CD8-positive, alpha-beta memory T cell (primary cell): ENCODE results near the gene ZNF300. TPM values are rescaled to one million over a fixed set of nuclear protein-coding genes. Genes with fewer than 3 reads are reported as not detected.
"Not testable (repeated sequence)": the region's sequence is repeated elsewhere in the genome, so short reads cannot be mapped to it uniquely, and the experiment has no call there.

Source experiments
- CTCF ChIA-PET: fragments of 350-600 bp; sonication (Branson Sonifier 250); formaldehyde crosslinking; loops from one replicate; lab custom pipeline; 2021; ENCODE audit warnings: antibody characterized with exemption; lab: Charles Lee
- POLR2A ChIA-PET: fragments of 350-600 bp; sonication (Branson Sonifier 250); formaldehyde crosslinking; loops from one replicate; lab custom pipeline; 2021; ENCODE audit warnings: antibody characterized with exemption; lab: Charles Lee
- DNase-seq, 5 donors: peaks; one replicate each; pipeline versions ENCODE4 v3.0.0 to v3.0.0-alpha.2; 2020 to 2022; ENCODE audit warnings: mixed read lengths in 1 of 5
- H3K27ac ChIP-seq: one replicate; pipeline ENCODE4 v1.7.0; 2013; ENCODE audit warnings: low read depth, mild to moderate bottlenecking, low read length, moderate library complexity
- H3K27me3 ChIP-seq: 2 replicates; pipeline ENCODE4 v1.7.0; 2013; ENCODE audit warnings: low read length, mild to moderate bottlenecking; ENCODE audit not compliant: insufficient read depth, poor library complexity, severe bottlenecking
- H3K36me3 ChIP-seq: 2 replicates; pipeline ENCODE4 v1.7.0; 2013; ENCODE audit warnings: mild to moderate bottlenecking, low read length, moderate library complexity; ENCODE audit not compliant: insufficient read depth
- H3K4me1 ChIP-seq: 2 replicates; pipeline ENCODE4 v1.7.0; 2013; ENCODE audit warnings: mild to moderate bottlenecking, low read length, moderate library complexity; ENCODE audit not compliant: insufficient read depth
- H3K4me3 ChIP-seq: 2 replicates; pipeline ENCODE4 v1.7.0; 2013; ENCODE audit warnings: mild to moderate bottlenecking, low read length
- H3K9me3 ChIP-seq: 2 replicates; pipeline ENCODE4 v1.7.0; 2013; ENCODE audit warnings: mild to moderate bottlenecking, low read length
- H3K27ac Mint-ChIP-seq, 8 donors: one replicate each; pipeline ENCODE4 v1.8.0; 2020 to 2021; ENCODE audit warnings: mixed read lengths in 8 of 8, mild to moderate bottlenecking in 6 of 8, inconsistent platforms in 3 of 8, moderate library complexity in 3 of 8
- H3K27me3 Mint-ChIP-seq, 2 donors: one replicate each; pipeline ENCODE4 v1.8.0; 2020 to 2021; ENCODE audit warnings: mixed read lengths in 2 of 2, mild to moderate bottlenecking in 1 of 2, moderate library complexity in 1 of 2
- H3K36me3 Mint-ChIP-seq, 3 donors: one replicate each; pipeline ENCODE4 v1.8.0; 2020 to 2021; ENCODE audit warnings: mixed read lengths in 3 of 3, inconsistent platforms in 1 of 3, mild to moderate bottlenecking in 1 of 3
- H3K4me1 Mint-ChIP-seq, 3 donors: one replicate each; pipeline ENCODE4 v1.8.0; 2020 to 2021; ENCODE audit warnings: mixed read lengths in 3 of 3, inconsistent platforms in 1 of 3, mild to moderate bottlenecking in 1 of 3
- H3K4me3 Mint-ChIP-seq, 7 donors: one replicate each; pipeline ENCODE4 v1.8.0; 2020 to 2021; ENCODE audit warnings: mixed read lengths in 7 of 7, mild to moderate bottlenecking in 6 of 7, moderate library complexity in 4 of 7, inconsistent platforms in 2 of 7
- H3K9me3 Mint-ChIP-seq, 5 donors: one replicate each; pipeline ENCODE4 v1.8.0; 2020 to 2022; ENCODE audit warnings: mixed read lengths in 5 of 5, mild to moderate bottlenecking in 3 of 5, moderate library complexity in 2 of 5, inconsistent platforms in 1 of 5
- polyA plus RNA-seq: library from polyadenylated mRNA; unstranded; fragments of 300-500 nt; fragmentation: Illumina TruSeq; gene quantifications from one replicate; pipeline ENCODE4 v1.2.3, GENCODE V29; 2021
- total RNA-seq, 2 experiments: library from RNA; stranded (reverse); gene quantifications; one replicate each; pipeline ENCODE4 v1.2.3, GENCODE V29; 2021

ZNF300 gene
- total and polyA plus RNA-seq, 3 experiments from 2014 or later, result 0.58 to 1.2 (median 0.72) TPM

DNA sequence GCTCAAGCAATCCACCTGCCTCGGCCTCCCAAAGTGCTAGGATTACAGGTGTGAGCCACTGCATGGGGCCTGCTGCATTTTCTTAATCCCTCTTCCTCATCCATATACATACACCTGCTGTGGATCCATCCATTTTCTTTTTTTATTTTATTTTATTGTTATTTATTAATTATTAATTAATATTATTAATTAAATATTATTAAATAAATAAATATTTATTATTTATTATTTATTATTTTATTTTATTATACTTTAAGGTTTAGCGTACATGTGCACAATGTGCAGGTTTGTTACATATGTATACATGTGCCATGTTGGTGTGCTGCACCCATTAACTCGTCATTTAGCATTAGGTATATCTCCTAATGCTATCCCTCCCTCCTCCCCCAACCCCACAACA, 48.1 kb downstream of the ZNF300 start:
- H3K4me1 Mint-ChIP-seq, H3K27ac Mint-ChIP-seq, H3K4me3 Mint-ChIP-seq, DNase-seq, H3K27me3 ChIP-seq, H3K36me3 ChIP-seq, CTCF ChIA-PET, H3K9me3 ChIP-seq, H3K4me1 ChIP-seq, H3K27me3 Mint-ChIP-seq, H3K27ac ChIP-seq, H3K4me3 ChIP-seq, POLR2A ChIA-PET: not testable (repeated sequence)
- Mint-ChIP-seq H3K36me3 (peaks cover 6 to 28% (median 6%) of the 10 kb centered on the region in 3 donors), H3K9me3 (peaks cover 2 to 20% (median 9%) of the 10 kb centered on the region in 5 donors)

DNA sequence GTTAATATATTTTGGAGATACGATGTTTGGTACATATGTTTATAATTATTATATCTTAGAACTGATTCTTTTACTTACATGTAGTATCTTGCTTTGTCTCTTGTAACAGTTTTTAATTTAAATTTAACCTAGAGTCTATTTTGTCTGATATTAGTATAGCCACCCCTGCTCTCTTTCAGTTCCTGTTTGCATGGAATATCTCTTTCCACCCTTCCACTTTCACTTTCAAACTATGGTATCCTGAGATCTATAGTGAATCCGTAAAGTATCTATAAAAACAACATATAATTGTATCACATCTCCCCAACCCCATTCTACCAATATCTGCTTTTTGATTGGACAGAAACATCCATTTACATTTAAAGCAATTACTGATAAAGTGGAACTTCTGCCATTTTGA, 51.2 kb downstream of the ZNF300 start:
- Histone ChIP-seq H3K4me3 (no peak overlapping the region), H3K27me3 (no peaks in the 10 kb centered on the region), H3K27ac (no peak overlapping the region), H3K36me3 (no peaks in the 10 kb centered on the region), H3K4me1 (no peaks in the 10 kb centered on the region), H3K9me3 (no peaks in the 10 kb centered on the region)
- H3K4me3 Mint-ChIP-seq, result peak overlapping the region in 6 of 7 donors; percentile 6 to 69 (median 33)
- H3K9me3 Mint-ChIP-seq, result no peaks in the 10 kb centered on the region
- DNase-seq, result no peak
- H3K4me1 Mint-ChIP-seq, result peaks cover 7 to 15% (median 13%) of the 10 kb centered on the region in 3 donors
- CTCF ChIA-PET, result no interaction called here
- H3K27me3 Mint-ChIP-seq, result no peaks in the 10 kb centered on the region
- H3K27ac Mint-ChIP-seq, result peak overlapping the region in 1 of 8 donors; percentile 16
- POLR2A ChIA-PET, result no interaction called here
- H3K36me3 Mint-ChIP-seq, result peaks cover 0 to 5% (median 0%) of the 10 kb centered on the region in 3 donors

DNA sequence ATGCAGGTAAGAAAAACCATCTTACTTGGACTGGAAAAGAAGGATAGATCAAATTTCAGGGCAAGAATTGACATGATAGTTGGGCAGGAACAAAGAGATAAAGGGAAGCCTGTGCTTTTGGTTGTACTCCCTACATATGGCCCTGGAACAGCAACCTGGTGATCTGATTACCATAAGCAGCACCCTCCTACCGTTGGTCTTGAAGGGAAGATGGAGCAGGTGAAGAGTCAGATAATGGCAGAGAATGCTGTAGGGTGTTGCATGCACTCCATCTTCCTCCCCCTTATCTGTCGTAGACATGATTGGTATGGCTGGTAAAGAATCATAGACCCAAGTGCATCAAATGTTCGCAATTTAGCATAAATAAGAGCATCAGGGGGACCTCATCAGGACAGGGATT, 53.7 kb downstream of the ZNF300 start:
- no peaks in the 10 kb centered on the region for H3K4me1 ChIP-seq
- Mint-ChIP-seq H3K36me3 (peaks cover 0 to 5% (median 0%) of the 10 kb centered on the region in 3 donors), H3K4me1 (peaks cover 22 to 33% (median 30%) of the 10 kb centered on the region in 3 donors), H3K27me3 (no peaks in the 10 kb centered on the region), H3K9me3 (no peaks in the 10 kb centered on the region), H3K27ac (no peak overlapping the region), H3K4me3 (no peak overlapping the region)
- H3K9me3 ChIP-seq, result no peaks in the 10 kb centered on the region
- no peaks in the 10 kb centered on the region for H3K36me3 ChIP-seq
- no peak overlapping the region for H3K4me3 ChIP-seq
- POLR2A ChIA-PET, result no interaction called here
- no peaks in the 10 kb centered on the region for H3K27me3 ChIP-seq
- no peak for DNase-seq
- CTCF ChIA-PET, result interaction anchor here (1.1 to 1.7 kb wide), 3 partner anchors 73 to 291 kb away, joined by 4 read pairs; partner anchors contain the start of genes RBM22 and SMIM3
- H3K27ac ChIP-seq, result no peak overlapping the region

DNA sequence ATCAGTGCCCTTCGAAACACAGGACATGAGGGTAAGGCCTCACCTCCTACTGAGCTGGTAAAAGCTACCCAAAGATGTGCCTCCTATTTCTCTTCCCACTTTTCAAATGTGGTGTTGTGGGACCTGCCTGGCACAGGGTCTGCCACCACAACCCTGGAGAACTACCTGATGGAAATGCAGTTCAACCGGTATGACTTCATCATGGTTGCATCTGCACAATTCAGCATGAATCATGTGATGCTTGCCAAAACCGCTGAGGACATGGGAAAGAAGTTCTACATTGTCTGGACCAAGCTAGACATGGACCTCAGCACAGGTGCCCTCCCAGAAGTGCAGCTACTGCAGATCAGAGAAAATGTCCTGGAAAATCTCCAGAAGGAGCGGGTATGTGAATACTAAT, 56.5 kb downstream of the ZNF300 start:
- no peaks in the 10 kb centered on the region for H3K27me3 Mint-ChIP-seq
- H3K4me1 Mint-ChIP-seq, result peaks cover 23 to 32% (median 28%) of the 10 kb centered on the region in 3 donors
- no peaks in the 10 kb centered on the region for H3K36me3 Mint-ChIP-seq
- POLR2A ChIA-PET, result no interaction called here
- Histone ChIP-seq H3K4me1 (no peaks in the 10 kb centered on the region), H3K27ac (no peak overlapping the region), H3K4me3 (no peak overlapping the region), H3K27me3 (no peaks in the 10 kb centered on the region), H3K9me3 (no peaks in the 10 kb centered on the region), H3K36me3 (no peaks in the 10 kb centered on the region)
- no peak overlapping the region for H3K27ac Mint-ChIP-seq
- H3K4me3 Mint-ChIP-seq, result no peak overlapping the region
- CTCF ChIA-PET, result interaction anchor here (1.0 to 4.5 kb wide), 4 partner anchors 47 to 289 kb away, joined by 3 to 78 read pairs (median 28); partner anchors contain the start of gene DCTN4
- no peaks in the 10 kb centered on the region for H3K9me3 Mint-ChIP-seq
- no peak for DNase-seq

DNA sequence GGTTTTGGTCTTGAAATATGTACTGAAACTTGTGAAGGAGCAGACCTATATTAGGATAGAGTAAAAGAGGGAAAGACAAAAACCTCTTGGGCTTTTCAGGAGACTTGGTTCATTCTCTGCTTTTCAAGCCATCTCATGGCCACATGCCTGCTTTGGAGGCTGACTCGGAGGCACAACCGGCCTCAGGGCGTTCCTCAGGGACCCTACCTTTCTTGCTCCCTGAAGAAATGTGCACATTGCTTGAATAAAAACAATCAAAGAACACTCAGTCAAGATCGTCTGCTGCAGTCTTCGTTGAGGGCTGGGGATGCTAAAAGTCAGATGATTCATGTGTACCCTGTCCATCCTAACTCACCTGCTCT, 57.5 kb downstream of the ZNF300 start:
- no peaks in the 10 kb centered on the region for H3K27me3 ChIP-seq
- no peak overlapping the region for H3K27ac ChIP-seq
- no peak for DNase-seq
- no peaks in the 10 kb centered on the region for H3K9me3 ChIP-seq
- Mint-ChIP-seq H3K4me1 (peaks cover 23 to 30% (median 28%) of the 10 kb centered on the region in 3 donors), H3K27me3 (peaks cover 0 to 2% of the 10 kb centered on the region in 2 donors), H3K9me3 (no peaks in the 10 kb centered on the region), H3K4me3 (peak overlapping the region; percentile 56 to 92 (median 89)), H3K27ac (peak overlapping the region in 5 of 8 donors; percentile 38 to 96 (median 73)), H3K36me3 (no peaks in the 10 kb centered on the region)
- H3K4me1 ChIP-seq, result no peaks in the 10 kb centered on the region
- no peak overlapping the region for H3K4me3 ChIP-seq
- ChIA-PET POLR2A (interaction anchor here (0.9 to 1.8 kb wide), 5 partner anchors 46 to 147 kb away, joined by 3 to 14 read pairs (median 9); partner anchors contain the start of genes DCTN4 and RBM22), CTCF (interaction anchor here (0.9 to 4.5 kb wide), 21 partner anchors 11 to 610 kb away, joined by 3 to 78 read pairs (median 5); partner anchors contain the start of genes DCTN4, RBM22 and SMIM3)
- no peaks in the 10 kb centered on the region for H3K36me3 ChIP-seq

DNA sequence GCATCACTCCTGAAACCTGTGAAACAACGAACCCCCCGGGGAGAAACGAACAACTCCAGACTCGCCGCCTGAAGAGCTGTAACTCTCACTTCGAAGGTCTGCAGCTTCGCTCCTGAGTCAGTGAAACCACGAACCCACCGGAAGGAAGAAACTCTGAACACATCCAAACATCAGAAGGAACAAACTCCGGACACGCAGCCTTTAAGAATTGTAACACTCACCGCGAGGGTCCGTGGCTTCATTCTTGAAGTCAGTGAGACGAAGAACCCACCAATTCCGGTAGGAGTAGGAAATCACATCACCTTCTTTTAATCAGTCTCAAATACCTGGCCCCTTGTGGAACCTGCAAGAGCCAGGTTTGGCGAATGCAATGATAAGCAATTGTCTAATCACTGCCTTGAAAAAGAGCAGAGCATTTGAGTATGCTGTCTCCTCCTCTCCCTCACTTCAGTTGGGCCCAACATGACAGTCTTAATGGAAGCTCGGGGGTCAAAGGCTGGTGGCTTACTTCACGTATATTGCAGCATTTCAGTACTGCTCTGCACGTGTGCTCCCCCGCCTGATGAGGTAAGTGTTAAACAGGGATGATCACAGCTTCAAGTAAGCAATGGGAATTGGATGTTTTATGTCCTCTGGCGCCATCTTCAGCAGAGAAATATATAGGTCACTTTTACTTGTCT, 58.0 kb downstream of the ZNF300 start:
- Histone ChIP-seq H3K36me3 (no peaks in the 10 kb centered on the region), H3K27me3 (no peaks in the 10 kb centered on the region), H3K4me3 (peak overlapping the region; percentile 9), H3K9me3 (no peaks in the 10 kb centered on the region), H3K4me1 (no peaks in the 10 kb centered on the region), H3K27ac (no peak overlapping the region)
- Mint-ChIP-seq H3K36me3 (no peaks in the 10 kb centered on the region), H3K4me1 (peaks cover 23 to 29% (median 28%) of the 10 kb centered on the region in 3 donors), H3K9me3 (no peaks in the 10 kb centered on the region), H3K27ac (peak overlapping the region; percentile 62 to 97 (median 93)), H3K4me3 (peak overlapping the region; percentile 56 to 92 (median 89)), H3K27me3 (peaks cover 0 to 2% of the 10 kb centered on the region in 2 donors)
- POLR2A ChIA-PET, result interaction anchor here (0.5 to 1.8 kb wide), 6 partner anchors 45 to 146 kb away, joined by 3 to 14 read pairs (median 6); partner anchors contain the start of genes DCTN4 and RBM22
- CTCF ChIA-PET, result interaction anchor here (0.6 to 4.5 kb wide), 30 partner anchors 8 to 609 kb away, joined by 3 to 78 read pairs (median 4); partner anchors contain the start of genes DCTN4, RBM22 and SMIM3
- peak; percentile 32 to 76 (median 71) for DNase-seq

DNA sequence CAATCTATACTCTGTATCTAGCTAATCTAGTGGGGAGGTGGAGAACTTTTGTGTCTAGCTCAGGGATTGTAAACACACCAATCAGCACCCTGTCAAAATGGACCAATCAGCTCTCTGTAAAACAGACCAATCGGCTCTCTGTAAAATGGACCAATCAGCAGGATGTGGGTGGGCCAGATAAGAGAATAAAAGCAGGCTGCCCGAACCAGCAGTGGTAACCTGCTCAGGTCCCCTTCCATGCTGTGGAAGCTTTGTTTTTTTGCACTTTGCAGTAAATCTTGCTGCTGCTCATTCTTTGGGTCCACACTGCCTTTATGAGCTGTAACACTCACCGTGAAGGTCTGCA, 58.5 kb downstream of the ZNF300 start, which contains the start of gene IRGM:
TSS of gene IRGM (plus strand) at position 214 of the 346 bp plus-strand sequence. CDS start 1,603 bp downstream, outside the sequence.
- Mint-ChIP-seq H3K27ac (peak within 1 kb of the TSS; percentile 62 to 97 (median 93)), H3K4me1 (peaks cover 23 to 29% (median 28%) of the 10 kb centered on the region in 3 donors), H3K4me3 (peak within 1 kb of the TSS; percentile 56 to 92 (median 89))
- not testable (repeated sequence) for H3K27me3 ChIP-seq, H3K36me3 Mint-ChIP-seq, H3K9me3 ChIP-seq, H3K9me3 Mint-ChIP-seq, H3K27ac ChIP-seq, H3K36me3 ChIP-seq, H3K4me1 ChIP-seq, H3K27me3 Mint-ChIP-seq
- ChIA-PET CTCF (interaction anchor here (0.9 to 4.5 kb wide), 27 partner anchors 9 to 609 kb away, joined by 3 to 78 read pairs (median 4); partner anchors contain the start of genes RBM22 and SMIM3), POLR2A (interaction anchor here (0.5 to 1.8 kb wide), 4 partner anchors 63 to 146 kb away, joined by 4 to 14 read pairs (median 10); partner anchors contain the start of genes DCTN4 and RBM22)
- peak in 4 of 5 donors; percentile 17 to 64 (median 46) for DNase-seq
- H3K4me3 ChIP-seq, result peak within 1 kb of the TSS; percentile 9
